Small intestine (tissue), 7 donors: Measurements from ENCODE around the gene RD3L. TPM values are rescaled to one million over a fixed set of nuclear protein-coding genes. Genes with fewer than 3 reads are reported as not detected.

ENCODE experiments used
- DNase-seq, 2 donors: peaks; one replicate each; pipeline versions ENCODE4 v3.0.0 to v3.0.0-alpha.2; 2013
- FAIRE-seq: peaks from 2 replicates; lab custom pipeline; 2012; peaks lifted over from hg19 to GRCh38; lab: Jason Lieb, UNC
- H3K27ac ChIP-seq, 3 donors: one replicate each; pipeline ENCODE4 v1.5.1; 2013; ENCODE audit warnings: low read length in 2 of 3, mild to moderate bottlenecking in 2 of 3, control low read depth in 1 of 3, inconsistent platforms in 1 of 3, low read depth in 1 of 3, moderate library complexity in 1 of 3
- H3K27me3 ChIP-seq, 3 donors: one replicate each; pipeline ENCODE4 v1.6.1; 2013; ENCODE audit warnings: low read length in 3 of 3, inconsistent platforms in 1 of 3; ENCODE audit not compliant: control insufficient read depth in 3 of 3, insufficient read depth in 3 of 3
- H3K36me3 ChIP-seq, 3 donors: one replicate each; pipeline ENCODE4 v1.6.1; 2013; ENCODE audit warnings: low read length in 3 of 3, inconsistent platforms in 1 of 3, low read depth in 1 of 3, mild to moderate bottlenecking in 1 of 3, moderate library complexity in 1 of 3; ENCODE audit not compliant: control insufficient read depth in 3 of 3, insufficient read depth in 2 of 3
- H3K4me1 ChIP-seq, 3 donors: one replicate each; pipeline ENCODE4 v1.6.1; 2013; ENCODE audit warnings: low read length in 2 of 3, inconsistent platforms in 1 of 3, low read depth in 1 of 3, mild to moderate bottlenecking in 1 of 3, moderate library complexity in 1 of 3; ENCODE audit not compliant: control insufficient read depth in 3 of 3, insufficient read depth in 2 of 3
- H3K4me3 ChIP-seq, 3 donors: one replicate each; pipeline ENCODE4 v1.5.1; 2013; ENCODE audit warnings: low read length in 3 of 3, control low read depth in 1 of 3, inconsistent platforms in 1 of 3, low read depth in 1 of 3, mild to moderate bottlenecking in 1 of 3, moderate library complexity in 1 of 3
- H3K9me3 ChIP-seq, 2 donors: one replicate each; pipeline ENCODE4 v1.6.1; 2013; ENCODE audit warnings: low read depth in 1 of 2, low read length in 1 of 2; ENCODE audit not compliant: control insufficient read depth in 2 of 2, insufficient read depth in 1 of 2
- WGBS, 3 donors: extraction: QIAGEN DNeasy Blood & Tissue Kit; methylation state at CpG; one replicate each; pipeline ENCODE4 v1.1.7; 2013; 5-methylcytosine and 5-hydroxymethylcytosine counted together
- polyA plus RNA-seq, 4 donors: library from polyadenylated mRNA; stranded (reverse) in 3 of 4; unstranded in 1 of 4; fragments of 200-250 nt in 3 of 4; fragments of 120-200 nt in 1 of 4; gene quantifications; one replicate each; pipeline versions ENCODE4 v1.2.1 to v1.2.3, GENCODE V29; 2013
- donor health status: healthy with polysubstance abuse.
- donor health status: control.
- donor health status: control.
- donor health status: Bipolar disorder and iron deficiency.
- donor health status: healthy.

Gene RD3L
- polyA plus RNA-seq, 4 donors: not detected

DNA sequence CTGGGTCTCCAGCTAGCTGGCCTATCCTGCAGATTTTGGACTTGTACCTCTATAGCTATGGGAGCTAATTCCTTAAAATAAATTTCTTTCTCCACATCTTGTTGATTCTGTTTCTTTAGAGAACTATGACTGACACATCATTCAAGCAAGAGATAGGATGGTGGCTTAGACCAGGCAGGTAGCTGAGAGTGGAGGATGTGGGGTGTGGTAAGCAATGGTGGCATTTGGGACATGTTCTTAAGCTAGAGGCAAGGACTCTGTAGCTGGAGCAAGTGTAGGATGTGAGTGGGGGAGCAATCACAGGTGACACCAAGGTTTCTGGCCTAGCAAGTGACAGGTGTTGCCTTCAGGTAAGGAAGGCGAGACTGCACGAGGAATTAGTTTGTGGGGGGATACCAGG, 7.2 kb downstream of the RD3L start:
- FAIRE-seq (no peak), DNase-seq (no peak)
- Histone ChIP-seq H3K27me3 (no peaks in the 10 kb centered on the region), H3K9me3 (no peaks in the 10 kb centered on the region), H3K36me3 (no peaks in the 10 kb centered on the region), H3K4me1 (no peaks in the 10 kb centered on the region), H3K4me3 (no peak overlapping the region), H3K27ac (no peak overlapping the region)
- 75 to 91% (median 83%) methylated on average over 2 of the region's 2 CpGs for WGBS, 3 donors

DNA sequence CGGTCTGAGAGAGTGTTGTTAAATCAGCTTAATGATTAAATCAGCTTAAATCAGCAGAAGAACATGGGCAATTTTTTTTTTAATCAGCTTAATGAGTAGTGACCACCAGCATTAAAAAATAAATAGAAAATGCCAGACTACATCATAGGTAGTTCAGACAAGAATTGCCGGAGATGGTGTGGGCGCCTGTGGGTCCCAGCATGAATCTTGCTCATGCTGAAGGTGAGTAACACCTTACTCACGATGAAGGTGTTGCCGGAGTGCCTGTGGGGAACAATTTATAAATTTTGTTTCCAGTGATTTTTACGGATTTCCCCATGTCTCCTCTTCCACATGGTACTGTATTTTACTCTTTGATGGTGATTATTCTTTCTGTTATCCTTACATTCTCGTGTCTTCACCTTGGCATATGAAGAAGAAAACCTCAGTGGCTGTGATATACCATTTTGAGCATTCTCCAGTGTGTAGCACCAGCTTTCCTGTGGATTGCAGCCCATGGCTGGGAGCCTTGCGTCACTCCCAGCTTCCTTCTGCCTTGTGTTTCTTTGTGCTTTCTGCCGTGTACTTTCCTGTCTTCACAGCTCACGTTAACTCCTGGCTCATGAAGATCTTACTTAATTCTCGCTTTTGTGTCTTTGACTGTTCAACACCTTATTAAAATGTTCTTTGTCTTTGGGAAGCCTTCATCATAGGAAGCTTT, 9.4 kb downstream of the RD3L start:
- Histone ChIP-seq H3K4me3 (no peak overlapping the region), H3K4me1 (no peaks in the 10 kb centered on the region), H3K36me3 (no peaks in the 10 kb centered on the region), H3K27ac (no peak overlapping the region), H3K27me3 (no peaks in the 10 kb centered on the region), H3K9me3 (peaks cover 0 to under 1% of the 10 kb centered on the region in 2 donors)
- DNase-seq: no peak
- no peak for FAIRE-seq
- 80 to 84% (median 83%) methylated on average over 11 of the region's 11 CpGs for WGBS, 3 donors

DNA sequence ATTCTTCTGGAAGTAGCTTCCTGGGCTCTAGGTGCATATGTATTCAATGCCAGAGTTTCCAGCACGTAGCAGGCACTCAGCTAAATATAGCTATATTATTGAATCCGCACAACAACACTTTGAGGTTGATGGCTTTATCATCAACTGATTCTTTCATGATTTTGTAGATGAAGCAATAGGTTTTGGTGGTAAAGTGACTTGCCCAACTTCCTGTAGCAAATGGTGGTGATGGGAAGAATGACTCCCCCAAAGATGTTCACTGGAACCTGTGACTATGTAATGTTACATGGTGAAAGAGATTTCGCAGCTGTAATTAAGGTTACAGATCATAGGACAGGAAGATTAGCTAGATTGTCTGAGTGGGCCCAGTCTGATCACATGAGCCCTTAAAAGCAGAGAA, 10.9 kb downstream of the RD3L start:
- no peaks in the 10 kb centered on the region for H3K4me1 ChIP-seq
- WGBS, 3 donors: 73 to 88% (median 77%) methylated on average over 3 of the region's 3 CpGs
- FAIRE-seq: no peak

DNA sequence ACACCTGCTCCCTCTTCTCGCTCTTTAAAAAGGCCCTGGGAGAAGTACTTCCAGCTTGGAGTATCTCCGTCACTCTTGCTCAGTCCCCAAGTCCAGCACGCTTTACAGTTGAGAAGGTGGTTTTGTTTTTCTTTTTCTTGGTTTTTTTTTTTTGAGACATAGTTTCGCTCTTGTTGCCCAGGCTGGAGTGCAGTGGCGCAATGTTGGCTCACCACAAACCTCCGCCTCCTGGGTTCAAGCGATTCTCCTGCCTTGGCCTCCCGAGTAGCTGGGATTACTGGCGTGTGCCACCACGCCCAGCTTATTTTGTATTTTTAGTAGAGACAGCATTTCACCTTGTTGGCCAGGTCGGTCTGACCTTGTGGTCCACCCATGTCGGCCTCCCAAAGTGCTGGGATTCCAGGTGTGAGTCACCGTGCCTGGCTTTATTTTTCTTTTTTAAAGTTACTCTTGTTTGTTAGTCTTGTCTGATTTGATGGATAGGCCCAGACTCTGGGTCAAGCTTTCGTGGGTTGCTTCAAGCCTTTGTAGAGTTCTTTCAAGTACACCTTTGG, 12.2 kb downstream of the RD3L start:
- WGBS, 3 donors: 82 to 86% (median 84%) methylated on average over 14 of the region's 14 CpGs
- peaks cover 0 to 8% of the 10 kb centered on the region in 2 donors for H3K9me3 ChIP-seq
- no peaks in the 10 kb centered on the region for H3K36me3 ChIP-seq
- DNase-seq (no peak), FAIRE-seq (no peak)
- no peak overlapping the region for H3K27ac ChIP-seq
- H3K27me3 ChIP-seq: no peaks in the 10 kb centered on the region
- H3K4me1 ChIP-seq: no peaks in the 10 kb centered on the region
- H3K4me3 ChIP-seq: no peak overlapping the region

More for the DNA sequence above, 10.9 kb downstream of the RD3L start:
- peaks cover 0 to 8% of the 10 kb centered on the region in 2 donors for H3K9me3 ChIP-seq
- no peak for DNase-seq
- H3K27ac ChIP-seq: no peak overlapping the region
- no peaks in the 10 kb centered on the region for H3K27me3 ChIP-seq
- no peak overlapping the region for H3K4me3 ChIP-seq
- H3K36me3 ChIP-seq: no peaks in the 10 kb centered on the region

DNA sequence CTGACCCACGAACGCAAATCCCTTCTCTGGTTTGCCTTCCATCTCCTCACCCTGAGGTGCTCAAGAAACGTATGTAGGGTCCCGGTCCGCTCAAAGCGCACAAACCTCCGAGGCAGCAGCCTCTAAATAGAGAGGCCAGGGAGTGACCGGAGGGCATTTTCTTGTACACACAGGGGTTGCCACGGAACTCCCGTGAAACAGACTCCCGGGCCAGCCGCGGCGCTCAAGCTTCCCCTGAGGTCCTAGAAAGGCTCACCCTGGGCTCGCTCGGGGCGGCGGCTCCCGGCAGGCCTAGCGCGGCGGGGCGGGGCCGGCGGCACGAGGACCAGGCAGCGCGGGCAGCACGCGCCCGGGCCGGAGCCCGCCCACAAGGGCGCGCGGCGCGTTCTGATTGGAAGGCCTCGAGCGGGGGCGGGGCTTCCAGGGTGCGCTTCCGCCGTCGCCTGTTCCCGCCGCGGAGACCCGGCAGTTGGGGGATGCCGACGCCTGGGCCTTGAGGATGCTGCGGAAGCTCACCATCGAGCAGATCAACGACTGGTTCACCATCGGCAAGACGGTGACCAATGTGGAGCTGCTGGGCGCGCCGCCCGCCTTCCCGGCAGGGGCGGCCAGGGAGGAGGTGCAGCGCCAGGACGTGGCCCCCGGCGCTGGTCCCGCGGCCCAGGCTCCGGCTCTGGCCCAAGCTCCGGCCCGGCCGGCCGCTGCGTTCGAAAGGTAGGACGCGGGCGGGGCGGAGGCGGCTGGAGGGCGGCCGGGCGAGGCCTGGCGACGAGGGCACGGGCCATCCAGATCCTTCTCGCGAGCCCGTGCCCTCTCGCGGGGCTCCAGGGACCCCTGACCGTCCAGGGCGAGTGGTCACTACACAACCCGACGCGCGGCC, 14.1 kb downstream of the RD3L start, which contains the start of gene TDRD9:
TSS of gene TDRD9 (plus strand) at position 446 of the 880 bp plus-strand sequence. CDS start at position 500, 54 bp downstream.
- DNase-seq: no peak
- WGBS, 3 donors: 73 to 77% (median 75%) methylated on average over 89 to 97 of the region's 97 CpGs
- FAIRE-seq: no peak
- Histone ChIP-seq H3K27me3 (peaks cover 0 to 5% (median 0%) of the 10 kb centered on the region in 3 donors), H3K4me3 (no peak within 1 kb of the TSS), H3K27ac (no peak within 1 kb of the TSS), H3K4me1 (no peaks in the 10 kb centered on the region), H3K9me3 (peaks cover 0 to 8% of the 10 kb centered on the region in 2 donors), H3K36me3 (no peaks in the 10 kb centered on the region)

DNA sequence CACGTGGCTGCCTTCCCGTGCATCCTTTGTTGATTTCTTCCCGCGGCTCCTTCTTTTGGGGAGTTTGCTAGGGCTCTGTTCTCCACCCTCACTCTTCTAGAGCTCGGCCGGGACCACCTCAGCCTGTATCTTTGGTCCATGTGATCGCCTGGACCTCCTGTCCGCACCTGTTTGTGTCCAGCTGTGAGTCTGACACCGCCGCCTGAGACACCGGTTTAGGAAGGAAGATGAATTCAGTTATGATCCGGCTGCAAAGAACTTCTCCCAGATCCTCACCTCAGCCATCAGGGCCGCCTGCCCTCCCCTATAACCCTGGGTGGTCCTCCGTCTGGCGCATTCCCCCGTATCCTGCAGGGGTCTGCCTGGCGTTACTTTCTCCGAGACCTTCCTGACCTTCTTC, 14.8 kb downstream of the RD3L start:
- DNase-seq: no peak
- Histone ChIP-seq H3K4me3 (no peak overlapping the region), H3K9me3 (peaks cover 0 to 8% of the 10 kb centered on the region in 2 donors), H3K4me1 (no peaks in the 10 kb centered on the region), H3K36me3 (no peaks in the 10 kb centered on the region), H3K27ac (no peak overlapping the region), H3K27me3 (peaks cover 0 to 5% (median 0%) of the 10 kb centered on the region in 3 donors)
- 89 to 93% (median 92%) methylated on average over 18 of the region's 18 CpGs for WGBS, 3 donors
- no peak for FAIRE-seq

DNA sequence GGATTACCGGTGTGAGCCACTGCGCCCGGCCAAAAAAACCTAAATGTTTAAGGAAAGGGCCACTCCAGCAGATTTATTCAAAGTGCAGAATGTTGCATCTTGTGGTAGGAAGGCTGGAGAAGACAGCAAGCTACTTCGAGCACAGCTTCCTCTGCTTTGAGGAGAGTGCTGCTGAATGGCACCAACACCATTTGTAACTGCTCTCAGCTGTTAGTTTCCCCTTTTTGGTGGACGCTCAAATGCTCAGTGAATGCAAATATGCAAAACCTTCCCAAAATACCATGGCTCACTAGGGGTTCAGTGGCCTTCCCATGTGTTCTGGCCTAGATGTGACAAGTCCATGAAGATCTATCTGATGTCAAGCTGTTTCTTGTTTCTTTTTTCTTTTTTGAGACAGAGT, 17.0 kb downstream of the RD3L start:
- WGBS, 3 donors: 76 to 91% (median 81%) methylated on average over 5 of the region's 5 CpGs
- DNase-seq: no peak
- peaks cover 0 to 5% (median 0%) of the 10 kb centered on the region in 3 donors for H3K27me3 ChIP-seq
- no peak overlapping the region for H3K27ac ChIP-seq
- no peaks in the 10 kb centered on the region for H3K4me1 ChIP-seq
- H3K4me3 ChIP-seq: no peak overlapping the region
- H3K36me3 ChIP-seq: no peaks in the 10 kb centered on the region
- FAIRE-seq: no peak
- peaks cover 0 to 8% of the 10 kb centered on the region in 2 donors for H3K9me3 ChIP-seq

DNA sequence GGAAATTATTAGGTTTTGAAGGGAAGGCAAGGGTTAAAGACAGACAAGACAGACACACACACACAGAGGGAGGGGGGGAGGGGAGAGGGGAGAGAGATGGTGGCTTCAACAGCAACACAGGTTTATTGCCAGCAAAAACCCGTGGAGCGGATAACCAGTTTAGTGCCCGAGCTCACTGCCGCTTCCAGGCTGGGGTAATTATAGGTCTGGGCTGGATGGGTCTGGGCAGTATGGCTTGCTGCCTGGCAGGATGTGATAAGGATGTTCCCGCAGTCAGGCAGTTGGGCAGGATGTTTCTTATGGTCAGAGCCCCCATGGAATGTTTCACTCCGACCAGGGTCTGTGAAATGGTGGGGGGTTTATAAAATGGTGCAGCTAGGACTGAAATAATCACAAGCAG, 18.5 kb downstream of the RD3L start:
- Histone ChIP-seq H3K9me3 (peaks cover 0 to 8% of the 10 kb centered on the region in 2 donors), H3K4me3 (no peak overlapping the region), H3K4me1 (no peaks in the 10 kb centered on the region), H3K27me3 (peaks cover 0 to 5% (median 0%) of the 10 kb centered on the region in 3 donors), H3K27ac (no peak overlapping the region), H3K36me3 (peaks cover 0 to 3% (median 0%) of the 10 kb centered on the region in 3 donors)
- FAIRE-seq: no peak
- WGBS, 3 donors: 7 to 17% (median 15%) methylated on average over 6 of the region's 6 CpGs
- DNase-seq: no peak
